ENCODE measurements around the gene KLF16. TPM values are rescaled to one million over a fixed set of nuclear protein-coding genes. Genes with fewer than 3 reads are reported as not detected.
A peak's percentile ranks its signal among the peaks of the same experiment; 100 is the strongest.

Gene KLF16
- total and polyA plus RNA-seq, 2 experiments from 2014 or later = 8.9 to 20.2 TPM

- TF ChIP-seq, protein P1, sequence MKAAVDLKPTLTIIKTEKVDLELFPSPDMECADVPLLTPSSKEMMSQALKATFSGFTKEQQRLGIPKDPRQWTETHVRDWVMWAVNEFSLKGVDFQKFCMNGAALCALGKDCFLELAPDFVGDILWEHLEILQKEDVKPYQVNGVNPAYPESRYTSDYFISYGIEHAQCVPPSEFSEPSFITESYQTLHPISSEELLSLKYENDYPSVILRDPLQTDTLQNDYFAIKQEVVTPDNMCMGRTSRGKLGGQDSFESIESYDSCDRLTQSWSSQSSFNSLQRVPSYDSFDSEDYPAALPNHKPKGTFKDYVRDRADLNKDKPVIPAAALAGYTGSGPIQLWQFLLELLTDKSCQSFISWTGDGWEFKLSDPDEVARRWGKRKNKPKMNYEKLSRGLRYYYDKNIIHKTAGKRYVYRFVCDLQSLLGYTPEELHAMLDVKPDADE (IDR thresholded peaks at IDR 0.05) = no peak
- TF ChIP-seq STAT1 (IDR thresholded peaks at IDR 0.05; ENCODE audit: unreplicated experiment) = no peak
- no peak for TF ChIP-seq POLR2AphosphoS5 (IDR thresholded peaks at IDR 0.05; ENCODE audit: low read depth)
- TF ChIP-seq CTCF (conservative IDR thresholded peaks at IDR 0.05; ENCODE audit: low read depth in 2 of 2) = no peak
- no peak for TF ChIP-seq CREB1 (CRISPR knock-in tag; IDR thresholded peaks at IDR 0.05; ENCODE audit: low read depth)
Measured at GRCh38 chr19:1854039-1854541, 9.3 kb downstream of the KLF16 start (continued).

- Mint-ChIP-seq H3K27me3 (ENCODE audit: insufficient read depth, low read depth, poor library complexity) (peaks cover 29% of the 10 kb centered on the region), H3K36me3 (ENCODE audit: low read depth) (peaks cover 5% of the 10 kb centered on the region; the same call in 2 of the 3 replicates), H3K9me3 (0 out of 3 replicates have a peak, but pooled peaks cover 2% of the 10 kb centered on the region), H3K27ac (peak overlapping the region; percentile 94), H3K4me3 (peak overlapping the region; percentile 49; the same call in 1 of the 3 replicates), H3K4me1 (peaks cover 46% of the 10 kb centered on the region)
- H2AFZ ChIP-seq = no peak overlapping the region
- ATAC-seq (peak; percentile 8), DNase-seq (ENCODE audit: low spot score) (peak; percentile 87)
- no peak for TF ChIP-seq NANOG (IDR thresholded peaks at IDR 0.05; ENCODE audit: borderline replicate concordance)
- peak; percentile 79 to 88 for TF ChIP-seq CTCF (conservative IDR thresholded peaks at IDR 0.05; ENCODE audit: low read depth in 2 of 2)
- TF ChIP-seq CREB1 (CRISPR knock-in tag; IDR thresholded peaks at IDR 0.05; ENCODE audit: low read depth) = no peak
- TF ChIP-seq, protein P2, sequence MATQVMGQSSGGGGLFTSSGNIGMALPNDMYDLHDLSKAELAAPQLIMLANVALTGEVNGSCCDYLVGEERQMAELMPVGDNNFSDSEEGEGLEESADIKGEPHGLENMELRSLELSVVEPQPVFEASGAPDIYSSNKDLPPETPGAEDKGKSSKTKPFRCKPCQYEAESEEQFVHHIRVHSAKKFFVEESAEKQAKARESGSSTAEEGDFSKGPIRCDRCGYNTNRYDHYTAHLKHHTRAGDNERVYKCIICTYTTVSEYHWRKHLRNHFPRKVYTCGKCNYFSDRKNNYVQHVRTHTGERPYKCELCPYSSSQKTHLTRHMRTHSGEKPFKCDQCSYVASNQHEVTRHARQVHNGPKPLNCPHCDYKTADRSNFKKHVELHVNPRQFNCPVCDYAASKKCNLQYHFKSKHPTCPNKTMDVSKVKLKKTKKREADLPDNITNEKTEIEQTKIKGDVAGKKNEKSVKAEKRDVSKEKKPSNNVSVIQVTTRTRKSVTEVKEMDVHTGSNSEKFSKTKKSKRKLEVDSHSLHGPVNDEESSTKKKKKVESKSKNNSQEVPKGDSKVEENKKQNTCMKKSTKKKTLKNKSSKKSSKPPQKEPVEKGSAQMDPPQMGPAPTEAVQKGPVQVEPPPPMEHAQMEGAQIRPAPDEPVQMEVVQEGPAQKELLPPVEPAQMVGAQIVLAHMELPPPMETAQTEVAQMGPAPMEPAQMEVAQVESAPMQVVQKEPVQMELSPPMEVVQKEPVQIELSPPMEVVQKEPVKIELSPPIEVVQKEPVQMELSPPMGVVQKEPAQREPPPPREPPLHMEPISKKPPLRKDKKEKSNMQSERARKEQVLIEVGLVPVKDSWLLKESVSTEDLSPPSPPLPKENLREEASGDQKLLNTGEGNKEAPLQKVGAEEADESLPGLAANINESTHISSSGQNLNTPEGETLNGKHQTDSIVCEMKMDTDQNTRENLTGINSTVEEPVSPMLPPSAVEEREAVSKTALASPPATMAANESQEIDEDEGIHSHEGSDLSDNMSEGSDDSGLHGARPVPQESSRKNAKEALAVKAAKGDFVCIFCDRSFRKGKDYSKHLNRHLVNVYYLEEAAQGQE (IDR thresholded peaks at IDR 0.05; ENCODE audit: unreplicated experiment) = no peak
- TF ChIP-seq POLR2AphosphoS5 (IDR thresholded peaks at IDR 0.05; ENCODE audit: low read depth) = no peak
- no peak for TF ChIP-seq JUNB (IDR thresholded peaks at IDR 0.05; ENCODE audit: unreplicated experiment)
- TF ChIP-seq, protein P1 (IDR thresholded peaks at IDR 0.05) = no peak
- TF ChIP-seq ZNF114 (CRISPR knock-in tag; IDR thresholded peaks at IDR 0.05) = no peak
- H3K4me1 ChIP-seq (ENCODE audit: insufficient read depth) = peaks cover 33% of the 10 kb centered on the region
- no peaks in the 10 kb centered on the region for H3K9me2 ChIP-seq (ENCODE audit: insufficient read depth)
- H3K27ac ChIP-seq (ENCODE audit: low read depth) = no peak overlapping the region
- H3F3A ChIP-seq (replicated peaks; ENCODE audit: low read depth) = peaks cover 25% of the 10 kb centered on the region
- peak overlapping the region; percentile 65; the same call in 1 of the 2 replicates for H3K4me2 ChIP-seq
- H3K4me3 ChIP-seq = no peak overlapping the region
- H4K20me1 ChIP-seq (replicated peaks; ENCODE audit: insufficient read depth) = peaks cover 7% of the 10 kb centered on the region; the same call in 1 of the 2 replicates
- peaks cover 15% of the 10 kb centered on the region for H3K79me2 ChIP-seq (replicated peaks; ENCODE audit: insufficient read depth)
- no peaks in the 10 kb centered on the region for H3K36me3 ChIP-seq (ENCODE audit: insufficient read depth)
- H3K27me3 ChIP-seq (ENCODE audit: insufficient read depth) = no peaks in the 10 kb centered on the region
Measured at GRCh38 chr19:1853295-1854038, 9.9 kb downstream of the KLF16 start.

Measured in GM23338 (cell line).